Cardiac muscle cell (in vitro differentiated cells and primary cell): Measurements from ENCODE around the gene SPATA16. TPM values are rescaled to one million over a fixed set of nuclear protein-coding genes. Genes with fewer than 3 reads are reported as not detected.

Experiments
- DNase-seq, 2 donors: peaks; one replicate each; pipeline versions ENCODE4 v3.0.0 to v3.0.0-alpha.2; 2010 to 2017; ENCODE audit warnings: low read depth in 1 of 2, low spot score in 1 of 2
- H3K27ac ChIP-seq: fragments of 200-600 bp; sonication (generic); 2 replicates; pipeline ENCODE4 v1.5.1; 2016
- H3K27me3 ChIP-seq: fragments of 200-600 bp; sonication (generic); 2 replicates; pipeline ENCODE4 v1.6.0; 2016; ENCODE audit warnings: control low read depth
- H3K36me3 ChIP-seq: fragments of 200-600 bp; sonication (generic); 2 replicates; pipeline ENCODE4 v1.5.1; 2016; ENCODE audit warnings: control low read depth
- H3K4me1 ChIP-seq: fragments of 200-600 bp; sonication (generic); 2 replicates; pipeline ENCODE4 v1.8.1; 2017; ENCODE audit warnings: low read depth, mild to moderate bottlenecking, mixed run types
- H3K4me3 ChIP-seq: fragments of 200-600 bp; sonication (generic); 2 replicates; pipeline ENCODE4 v1.5.1; 2016; ENCODE audit warnings: mild to moderate bottlenecking
- H3K9me3 ChIP-seq: fragments of 200-600 bp; sonication (generic); 2 replicates; pipeline ENCODE4 v1.5.1; 2017; ENCODE audit warnings: low read depth, mild to moderate bottlenecking, control low read depth
- CTCF ChIP-seq: IDR thresholded peaks from 2 replicates; pipeline ENCODE4 v1.5.1; 2012; ENCODE audit warnings: low read depth, mild to moderate bottlenecking, low read length
- polyA plus RNA-seq: library from polyadenylated mRNA; unstranded; fragments of >200 nt; fragmentation: Nextera tagmentation; extraction: Ambion mirVana; gene quantifications from 2 replicates; pipeline ENCODE4 v1.2.1, GENCODE V29; 2016
- total RNA-seq: library from RNA; depleted of rRNA; stranded (reverse); fragments of >200 nt; gene quantifications from 2 replicates; pipeline ENCODE4 v1.2.3, GENCODE V29; 2016

SPATA16 gene
- total and polyA plus RNA-seq, 2 experiments from 2014 or later = not detected

GRCh38 chr3:172839679-172840078 is 301.4 kb downstream of the SPATA16 start:
- no peak for TF ChIP-seq CTCF
- Histone ChIP-seq H3K4me3 (no peak overlapping the region), H3K4me1 (no peaks in the 10 kb centered on the region), H3K27ac (no peak overlapping the region), H3K27me3 (no peaks in the 10 kb centered on the region), H3K9me3 (no peaks in the 10 kb centered on the region), H3K36me3 (no peaks in the 10 kb centered on the region)
- DNase-seq = no peak
